ENCODE data around the gene INPP5D.
"Not testable (repeated sequence)": the region's sequence is repeated elsewhere in the genome, so short reads cannot be mapped to it uniquely, and the experiment has no call there.

Gene INPP5D

GRCh38 chr2:233094614-233095013 is 34.5 kb downstream of the INPP5D start:
- no peak for DNase-seq

GRCh38 chr2:233096006-233096405 is 35.9 kb downstream of the INPP5D start:
- no peak for DNase-seq

- peak; percentile 7 for DNase-seq
Observed at GRCh38 chr2:233098618-233099017, 38.5 kb downstream of the INPP5D start.

- not testable (repeated sequence) for DNase-seq
Observed at GRCh38 chr2:233099820-233100191, 39.7 kb downstream of the INPP5D start.

GRCh38 chr2:233100192-233100998 is 40.3 kb downstream of the INPP5D start:
- DNase-seq = no peak

GRCh38 chr2:233101141-233101540 is 41.0 kb downstream of the INPP5D start:
- no peak for DNase-seq

GRCh38 chr2:233101816-233102215 is 41.7 kb downstream of the INPP5D start:
- no peak for DNase-seq

- DNase-seq = no peak
Observed at GRCh38 chr2:233105156-233105895, 45.2 kb downstream of the INPP5D start.

GRCh38 chr2:233105930-233106329 is 45.8 kb downstream of the INPP5D start:
- DNase-seq = no peak

- no peak for DNase-seq
Observed at GRCh38 chr2:233107011-233107410, 46.9 kb downstream of the INPP5D start.

- no peak for DNase-seq
Observed at GRCh38 chr2:233107831-233108300, 47.7 kb downstream of the INPP5D start.

GRCh38 chr2:233108611-233109490 is 48.7 kb downstream of the INPP5D start:
- DNase-seq = no peak

- DNase-seq = no peak
Observed at GRCh38 chr2:233111427-233111826, 51.3 kb downstream of the INPP5D start.

- DNase-seq = no peak
Observed at GRCh38 chr2:233112329-233112728, 52.2 kb downstream of the INPP5D start.

GRCh38 chr2:233112776-233113452 is 52.8 kb downstream of the INPP5D start:
- DNase-seq = no peak

GRCh38 chr2:233114421-233114861 is 54.3 kb downstream of the INPP5D start:
- DNase-seq = no peak

- DNase-seq = no peak
Observed at GRCh38 chr2:233115121-233115520, 55.0 kb downstream of the INPP5D start.

GRCh38 chr2:233115741-233116140 is 55.6 kb downstream of the INPP5D start:
- no peak for DNase-seq

- no peak for DNase-seq
Observed at GRCh38 chr2:233116946-233117345, 56.8 kb downstream of the INPP5D start.

- no peak for DNase-seq
Observed at GRCh38 chr2:233117351-233117750, 57.2 kb downstream of the INPP5D start.

GRCh38 chr2:233117811-233118647 is 57.9 kb downstream of the INPP5D start:
- no peak for DNase-seq

GRCh38 chr2:233118648-233119000 is 58.5 kb downstream of the INPP5D start:
- DNase-seq = no peak
